Loucy (cell line): ENCODE measurements around the gene PDK4.

Experiments used
- H2AFZ ChIP-seq: fragments of 200-600 bp; sonication (generic); 2 replicates; pipeline ENCODE4 v1.6.0; 2016; ENCODE audit warnings: antibody characterized with exemption, mild to moderate bottlenecking, low read length, moderate library complexity
- H3F3A ChIP-seq: fragments of 200-600 bp; 2 replicates; pipeline ENCODE4 v1.6.0; 2016; ENCODE audit warnings: antibody characterized with exemption, low read depth, mild to moderate bottlenecking
- H3K27me3 ChIP-seq: fragments of 200-600 bp; sonication (generic); 2 replicates; pipeline ENCODE4 v1.6.1; 2014; ENCODE audit warnings: low read length, mild to moderate bottlenecking; ENCODE audit not compliant: insufficient read depth, poor library complexity, severe bottlenecking
- H3K36me3 ChIP-seq: fragments of 200-600 bp; sonication (generic); 2 replicates; pipeline ENCODE4 v1.6.1; 2016; ENCODE audit warnings: low read length; ENCODE audit not compliant: insufficient read depth
- H3K4me1 ChIP-seq: fragments of 200-600 bp; sonication (generic); 2 replicates; pipeline ENCODE4 v1.5.1; 2014; ENCODE audit warnings: low read length, mild to moderate bottlenecking; ENCODE audit not compliant: insufficient read depth, poor library complexity, severe bottlenecking
- H3K4me2 ChIP-seq: fragments of 200-600 bp; sonication (generic); 2 replicates; pipeline ENCODE4 v1.6.0; 2014; ENCODE audit warnings: antibody characterized with exemption, low read length, low read depth, mild to moderate bottlenecking; ENCODE audit not compliant: poor library complexity, severe bottlenecking
- H3K4me3 ChIP-seq: fragments of 200-600 bp; sonication (generic); 2 replicates; pipeline ENCODE4 v1.5.1; 2014; ENCODE audit warnings: low read length, mild to moderate bottlenecking, mixed read lengths; ENCODE audit not compliant: poor library complexity, severe bottlenecking
- H3K79me2 ChIP-seq: fragments of 200-600 bp; sonication (generic); 2 replicates; pipeline ENCODE4 v1.6.1; 2014; ENCODE audit warnings: low read length; ENCODE audit not compliant: insufficient read depth
- H3K9ac ChIP-seq: fragments of 200-600 bp; sonication (generic); 2 replicates; pipeline ENCODE4 v1.6.0; 2014; ENCODE audit warnings: mild to moderate bottlenecking, low read depth, low read length, moderate library complexity; ENCODE audit not compliant: poor library complexity, severe bottlenecking
- H3K9me2 ChIP-seq: fragments of 200-600 bp; sonication (generic); replicated peaks from 2 replicates; pipeline ENCODE4 v1.6.1; 2016; ENCODE audit warnings: low read depth, low read length, mixed read lengths
- H3K9me3 ChIP-seq: fragments of 200-600 bp; sonication (generic); 2 replicates; pipeline ENCODE4 v1.6.1; 2014; ENCODE audit warnings: mild to moderate bottlenecking, antibody characterized with exemption, low read length, low read depth; ENCODE audit not compliant: insufficient read depth
- H4K20me1 ChIP-seq: fragments of 200-600 bp; sonication (generic); 2 replicates; pipeline ENCODE4 v1.6.0; 2014; ENCODE audit warnings: antibody characterized with exemption, low read length, mild to moderate bottlenecking; ENCODE audit not compliant: insufficient read depth, poor library complexity, severe bottlenecking
- EZH2phosphoT487 ChIP-seq: fragments of 200-600 bp; IDR thresholded peaks from 2 replicates; pipeline ENCODE4 v1.6.1; 2018; ENCODE audit warnings: antibody characterized with exemption, mild to moderate bottlenecking, moderate library complexity, borderline replicate concordance
- TF ChIP-seq, protein P1 (sequence below): fragments of 200-600 bp; sonication (generic); conservative IDR thresholded peaks from 2 replicates; pipeline ENCODE4 v1.5.1; 2014; ENCODE audit warnings: mild to moderate bottlenecking, antibody characterized with exemption, low read length

PDK4 gene

DNA sequence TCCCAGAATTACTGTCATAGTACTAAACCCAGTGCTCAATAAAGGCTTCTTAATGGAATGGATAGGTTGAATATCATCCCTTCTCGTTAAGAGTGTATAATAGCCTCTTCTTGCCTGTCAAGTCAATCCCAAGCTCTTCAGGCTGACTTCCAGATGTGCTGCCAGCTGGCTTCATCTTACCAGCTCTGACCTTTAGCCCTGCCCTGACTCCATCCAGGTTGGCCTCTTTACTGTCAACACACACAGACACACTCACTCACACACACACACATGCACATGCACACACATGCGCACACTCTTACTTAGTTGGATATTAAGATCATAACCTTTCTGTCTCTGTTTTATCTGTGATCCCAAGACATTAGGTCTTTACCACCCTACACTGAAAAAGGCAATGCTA is 61.5 kb downstream of the PDK4 start:
- no peak overlapping the region for H3K4me3 ChIP-seq
- H3K4me2 ChIP-seq, result no peak overlapping the region
- no peaks in the 10 kb centered on the region for H3F3A ChIP-seq
- H3K36me3 ChIP-seq, result no peaks in the 10 kb centered on the region
- no peaks in the 10 kb centered on the region for H3K4me1 ChIP-seq
- H3K9ac ChIP-seq, result no peak overlapping the region
- no peaks in the 10 kb centered on the region for H3K27me3 ChIP-seq
- H3K79me2 ChIP-seq, result no peaks in the 10 kb centered on the region
- H3K9me3 ChIP-seq, result no peaks in the 10 kb centered on the region
- no peaks in the 10 kb centered on the region for H4K20me1 ChIP-seq
- no peak overlapping the region for H2AFZ ChIP-seq
- no peak for TF ChIP-seq EZH2phosphoT487
- TF ChIP-seq, protein P1, sequence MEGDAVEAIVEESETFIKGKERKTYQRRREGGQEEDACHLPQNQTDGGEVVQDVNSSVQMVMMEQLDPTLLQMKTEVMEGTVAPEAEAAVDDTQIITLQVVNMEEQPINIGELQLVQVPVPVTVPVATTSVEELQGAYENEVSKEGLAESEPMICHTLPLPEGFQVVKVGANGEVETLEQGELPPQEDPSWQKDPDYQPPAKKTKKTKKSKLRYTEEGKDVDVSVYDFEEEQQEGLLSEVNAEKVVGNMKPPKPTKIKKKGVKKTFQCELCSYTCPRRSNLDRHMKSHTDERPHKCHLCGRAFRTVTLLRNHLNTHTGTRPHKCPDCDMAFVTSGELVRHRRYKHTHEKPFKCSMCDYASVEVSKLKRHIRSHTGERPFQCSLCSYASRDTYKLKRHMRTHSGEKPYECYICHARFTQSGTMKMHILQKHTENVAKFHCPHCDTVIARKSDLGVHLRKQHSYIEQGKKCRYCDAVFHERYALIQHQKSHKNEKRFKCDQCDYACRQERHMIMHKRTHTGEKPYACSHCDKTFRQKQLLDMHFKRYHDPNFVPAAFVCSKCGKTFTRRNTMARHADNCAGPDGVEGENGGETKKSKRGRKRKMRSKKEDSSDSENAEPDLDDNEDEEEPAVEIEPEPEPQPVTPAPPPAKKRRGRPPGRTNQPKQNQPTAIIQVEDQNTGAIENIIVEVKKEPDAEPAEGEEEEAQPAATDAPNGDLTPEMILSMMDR, result no peak
- H3K9me2 ChIP-seq, result no peaks in the 10 kb centered on the region
